ENCODE data around the gene UBASH3B. TPM values are rescaled to one million over a fixed set of nuclear protein-coding genes. Genes with fewer than 3 reads are reported as not detected.

UBASH3B gene
- total and polyA plus RNA-seq, 2 of the 13 experiments (the other 11 are each of a cell fraction or from before 2014, with no cell fraction given): 4.4 to 7.6 TPM

GRCh38 chr11:122758339-122758738, 102.8 kb downstream of the UBASH3B start:
- intact Hi-C loops (cut with micrococcal nuclease; ENCODE audit: unreplicated experiment): no loop called here
- Histone ChIP-seq H4K20me1 (ENCODE audit: insufficient read depth, low read length) (no peaks in the 10 kb centered on the region), H3K27ac (ENCODE audit: extremely low read length, insufficient read depth, low read length) (no peak overlapping the region), H3K79me2 (ENCODE audit: insufficient read depth, low read length) (no peaks in the 10 kb centered on the region), H3K4me2 (ENCODE audit: low read depth, low read length) (no peak overlapping the region), H3K4me3 (replicated peaks in 1 of 3; ENCODE audit: insufficient read depth in 1 of 3, low read depth in 2 of 3, low read length in 3 of 3) (no peak overlapping the region), H3K9ac (ENCODE audit: insufficient read depth, low read depth, low read length) (no peak overlapping the region), H3K27me3 (ENCODE audit: control insufficient read depth in 1 of 2, insufficient read depth in 2 of 2, low read length in 2 of 2) (no peaks in the 10 kb centered on the region), H3K36me3 (replicated peaks in 1 of 2; ENCODE audit: control insufficient read depth in 1 of 2, insufficient read depth in 2 of 2, low read length in 2 of 2) (no peaks in the 10 kb centered on the region), H3K9me3 (ENCODE audit: low read length) (no peaks in the 10 kb centered on the region), H3K4me1 (ENCODE audit: insufficient read depth, low read length) (no peaks in the 10 kb centered on the region), H2AFZ (ENCODE audit: low read length) (no peak overlapping the region)
- TF ChIP-seq DZIP1 (CRISPR knock-in tag; IDR thresholded peaks at IDR 0.05): no peak
- TF ChIP-seq SIN3A (IDR thresholded peaks at IDR 0.05; ENCODE audit: borderline replicate concordance, low read depth, low read length): no peak
- TF ChIP-seq REXO4 (CRISPR knock-in tag; IDR thresholded peaks at IDR 0.05; ENCODE audit: borderline replicate concordance): no peak
- no peak for TF ChIP-seq ZNF569 (CRISPR knock-in tag; IDR thresholded peaks at IDR 0.05; ENCODE audit: borderline replicate concordance)
- no peak for TF ChIP-seq PAX8 (CRISPR knock-in tag; IDR thresholded peaks at IDR 0.05; ENCODE audit: borderline replicate concordance)
- TF ChIP-seq DMAP1 (CRISPR knock-in tag; IDR thresholded peaks at IDR 0.05): no peak
- TF ChIP-seq NFIB (CRISPR knock-in tag; IDR thresholded peaks at IDR 0.05; ENCODE audit: borderline replicate concordance): no peak
- WGBS (ENCODE audit: low lambda C conversion rate): 82% methylated on average over 4 of the region's 8 CpGs
- FAIRE-seq (no peak), DNase-seq (ENCODE audit: low spot score) (no peak), ATAC-seq (no peak)
- in situ Hi-C loops (cut with HindIII; ENCODE audit: extremely low pct_ligation_motif_present, low pct_unique_long_range_greater_than_20kb): no loop called here
- POLR2A ChIA-PET: no interaction called here
- CTCF ChIA-PET (ENCODE audit: low intra/inter-chr PET ratio, low total read pairs): no interaction called here
- BruUV-seq (replicated peaks): no TSS peak

Measured in HepG2 (cell line).